IPS-20b (cell line): ENCODE results near the gene KRTAP4-8.
"Not testable (repeated sequence)": the region's sequence is repeated elsewhere in the genome, so short reads cannot be mapped to it uniquely, and the experiment has no call there.

Experiments
- H3K27ac ChIP-seq: one replicate; pipeline ENCODE4 v1.5.1; 2013; ENCODE audit warnings: low read length
- H3K27me3 ChIP-seq: 2 replicates; pipeline ENCODE4 v1.6.1; 2013; ENCODE audit warnings: mild to moderate bottlenecking, low read length, inconsistent platforms; ENCODE audit not compliant: insufficient read depth
- H3K36me3 ChIP-seq: 2 replicates; pipeline ENCODE4 v1.6.1; 2013; ENCODE audit warnings: low read depth, mild to moderate bottlenecking, inconsistent platforms, low read length, moderate library complexity; ENCODE audit not compliant: insufficient read depth
- H3K4me1 ChIP-seq: 2 replicates; pipeline ENCODE4 v1.6.1; 2013; ENCODE audit warnings: mild to moderate bottlenecking, control low read depth, inconsistent platforms, low read length, moderate library complexity; ENCODE audit not compliant: insufficient read depth
- H3K4me3 ChIP-seq: 2 replicates; pipeline ENCODE4 v1.5.1; 2013; ENCODE audit warnings: mild to moderate bottlenecking, low read length, inconsistent platforms
- H3K9ac ChIP-seq: 2 replicates; pipeline ENCODE4 v1.6.1; 2013; ENCODE audit warnings: low read depth, mild to moderate bottlenecking, inconsistent platforms, low read length, moderate library complexity
- H3K9me3 ChIP-seq: 2 replicates; pipeline ENCODE4 v1.6.1; 2013; ENCODE audit warnings: mild to moderate bottlenecking, low read depth, low read length, inconsistent platforms; ENCODE audit not compliant: insufficient read depth

KRTAP4-8 gene

DNA sequence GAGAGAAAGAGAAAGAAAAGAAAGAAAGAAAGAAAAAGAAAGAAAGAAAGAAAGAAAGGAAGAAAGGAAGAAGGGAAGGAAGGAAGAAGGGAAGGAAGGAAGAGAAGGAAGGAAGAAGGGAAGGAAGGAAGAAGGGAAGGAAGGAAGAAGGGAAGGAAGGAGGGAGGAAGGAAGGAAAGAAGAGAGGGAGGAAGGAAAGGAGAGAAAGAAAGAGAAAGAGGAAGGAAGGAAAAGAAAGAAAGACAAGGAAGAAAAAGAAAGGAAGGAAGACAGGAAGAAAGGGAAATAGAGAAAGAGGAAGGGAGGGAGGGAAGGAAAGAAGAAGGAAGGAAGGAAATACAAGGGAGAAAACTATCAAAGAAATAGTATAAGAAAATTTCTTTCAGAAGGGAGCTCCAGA, 21.2 kb downstream of the KRTAP4-8 start:
- Histone ChIP-seq H3K4me3 (no peak overlapping the region), H3K9ac (no peak overlapping the region), H3K36me3 (no peaks in the 10 kb centered on the region), H3K27me3 (no peaks in the 10 kb centered on the region), H3K27ac (no peak overlapping the region), H3K9me3 (no peaks in the 10 kb centered on the region), H3K4me1 (no peaks in the 10 kb centered on the region)

DNA sequence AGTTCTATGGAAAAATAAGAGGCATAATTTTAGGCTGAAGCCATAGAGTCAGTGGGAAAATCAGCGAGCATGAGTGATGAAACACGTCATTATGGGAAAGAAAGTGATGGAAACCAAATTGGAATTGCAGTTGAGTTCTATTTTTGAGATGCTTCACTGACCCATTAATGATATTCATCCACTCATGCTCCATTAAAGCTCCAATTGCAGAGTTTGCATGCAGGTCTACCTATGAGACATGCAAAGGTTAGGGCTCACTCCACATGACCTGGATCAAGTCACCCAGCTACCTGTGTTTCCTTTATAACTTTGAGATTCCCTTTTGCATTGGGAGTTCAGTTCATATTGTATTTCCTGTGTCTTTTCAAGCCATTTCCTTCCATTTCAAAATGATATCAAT, 24.3 kb downstream of the KRTAP4-8 start:
- no peaks in the 10 kb centered on the region for H3K27me3 ChIP-seq
- H3K36me3 ChIP-seq = no peaks in the 10 kb centered on the region
- H3K4me3 ChIP-seq = no peak overlapping the region
- no peak overlapping the region for H3K27ac ChIP-seq
- no peak overlapping the region for H3K9ac ChIP-seq
- H3K9me3 ChIP-seq = no peaks in the 10 kb centered on the region
- H3K4me1 ChIP-seq = no peaks in the 10 kb centered on the region

DNA sequence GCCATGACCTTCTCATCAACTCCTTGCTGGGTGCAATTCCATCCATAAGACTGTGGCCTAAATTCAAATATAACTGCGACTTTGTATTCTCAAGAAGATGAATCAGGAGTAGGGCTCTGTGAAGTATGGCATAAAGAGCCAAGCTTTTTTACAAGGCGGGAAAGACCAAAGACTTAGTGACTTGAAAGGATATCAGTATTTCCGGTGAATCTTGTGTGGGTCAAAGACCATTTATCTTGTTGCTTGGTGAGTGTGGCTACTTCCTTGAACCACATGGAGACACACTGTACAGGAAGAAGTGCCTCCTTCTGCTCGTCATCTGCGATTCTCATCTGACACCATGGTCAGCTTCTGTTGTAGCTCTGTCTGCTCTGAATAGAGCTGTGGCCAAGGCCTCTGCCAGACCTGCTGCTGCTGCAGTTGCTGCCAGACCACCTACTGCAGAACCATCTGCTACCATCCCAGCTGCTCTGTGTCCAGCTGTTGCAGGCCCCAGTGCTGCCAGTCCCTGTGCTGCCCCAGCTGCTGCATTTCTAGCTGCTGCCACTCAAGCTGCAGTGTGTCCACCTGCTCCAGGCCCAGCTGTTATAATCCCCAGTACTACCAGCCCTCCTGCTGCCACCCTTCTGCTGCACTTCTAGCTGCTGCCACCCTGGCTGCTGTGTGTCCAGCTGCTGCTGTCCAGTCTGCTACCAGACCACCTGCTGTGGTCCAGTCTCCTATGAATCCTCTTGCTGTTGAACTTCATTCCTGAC, 26.2 kb downstream of the KRTAP4-8 start:
- H3K27me3 ChIP-seq = no peaks in the 10 kb centered on the region
- H3K4me1 ChIP-seq = no peaks in the 10 kb centered on the region
- H3K9me3 ChIP-seq = no peaks in the 10 kb centered on the region
- no peak overlapping the region for H3K9ac ChIP-seq
- H3K4me3 ChIP-seq = no peak overlapping the region
- no peak overlapping the region for H3K27ac ChIP-seq
- H3K36me3 ChIP-seq = no peaks in the 10 kb centered on the region

DNA sequence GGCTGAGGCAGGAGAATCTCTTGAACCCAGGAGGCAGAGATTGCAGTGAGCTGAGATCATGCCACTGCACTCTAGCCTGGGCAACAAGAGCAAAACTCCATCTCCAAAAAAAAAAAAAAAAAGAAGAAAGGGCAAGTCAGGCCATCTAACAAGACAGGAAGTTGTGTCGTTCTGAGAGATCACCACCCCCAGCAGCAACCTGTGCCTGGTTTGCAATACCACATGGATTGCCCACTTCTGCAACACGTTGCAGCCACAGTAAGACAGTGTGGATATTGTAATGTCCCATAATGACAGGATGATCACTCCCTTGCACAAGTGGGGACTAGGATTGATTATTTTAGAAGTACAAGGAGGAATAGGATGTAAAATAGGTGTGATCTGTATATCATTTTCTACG, 28.9 kb downstream of the KRTAP4-8 start:
- H3K9me3 ChIP-seq = no peaks in the 10 kb centered on the region
- H3K27me3 ChIP-seq = no peaks in the 10 kb centered on the region
- H3K4me1 ChIP-seq = no peaks in the 10 kb centered on the region
- no peak overlapping the region for H3K27ac ChIP-seq
- no peak overlapping the region for H3K4me3 ChIP-seq
- H3K36me3 ChIP-seq = no peaks in the 10 kb centered on the region
- H3K9ac ChIP-seq = no peak overlapping the region

DNA sequence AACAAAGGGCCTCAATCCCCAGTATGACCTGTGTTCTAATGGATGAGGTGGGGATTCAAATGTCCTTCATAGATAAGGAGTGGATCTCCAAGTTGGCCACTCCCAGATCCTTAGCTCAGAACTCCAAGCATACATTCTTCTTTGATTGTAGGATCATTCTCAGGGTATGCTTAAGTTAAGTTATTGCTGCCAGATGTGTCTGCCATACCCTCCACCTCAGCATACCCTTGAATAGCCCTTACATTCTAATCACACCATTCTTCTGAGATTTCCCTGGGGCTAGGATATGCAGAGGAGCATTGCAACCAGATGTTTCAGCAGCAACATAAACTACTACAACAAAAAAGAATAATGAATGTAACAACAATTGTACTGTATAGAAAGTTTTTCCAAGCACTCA, 30.7 kb downstream of the KRTAP4-8 start:
- no peaks in the 10 kb centered on the region for H3K4me1 ChIP-seq
- no peak overlapping the region for H3K9ac ChIP-seq
- H3K27me3 ChIP-seq = no peaks in the 10 kb centered on the region
- H3K36me3 ChIP-seq = no peaks in the 10 kb centered on the region
- no peak overlapping the region for H3K27ac ChIP-seq
- H3K4me3 ChIP-seq = no peak overlapping the region
- no peaks in the 10 kb centered on the region for H3K9me3 ChIP-seq

DNA sequence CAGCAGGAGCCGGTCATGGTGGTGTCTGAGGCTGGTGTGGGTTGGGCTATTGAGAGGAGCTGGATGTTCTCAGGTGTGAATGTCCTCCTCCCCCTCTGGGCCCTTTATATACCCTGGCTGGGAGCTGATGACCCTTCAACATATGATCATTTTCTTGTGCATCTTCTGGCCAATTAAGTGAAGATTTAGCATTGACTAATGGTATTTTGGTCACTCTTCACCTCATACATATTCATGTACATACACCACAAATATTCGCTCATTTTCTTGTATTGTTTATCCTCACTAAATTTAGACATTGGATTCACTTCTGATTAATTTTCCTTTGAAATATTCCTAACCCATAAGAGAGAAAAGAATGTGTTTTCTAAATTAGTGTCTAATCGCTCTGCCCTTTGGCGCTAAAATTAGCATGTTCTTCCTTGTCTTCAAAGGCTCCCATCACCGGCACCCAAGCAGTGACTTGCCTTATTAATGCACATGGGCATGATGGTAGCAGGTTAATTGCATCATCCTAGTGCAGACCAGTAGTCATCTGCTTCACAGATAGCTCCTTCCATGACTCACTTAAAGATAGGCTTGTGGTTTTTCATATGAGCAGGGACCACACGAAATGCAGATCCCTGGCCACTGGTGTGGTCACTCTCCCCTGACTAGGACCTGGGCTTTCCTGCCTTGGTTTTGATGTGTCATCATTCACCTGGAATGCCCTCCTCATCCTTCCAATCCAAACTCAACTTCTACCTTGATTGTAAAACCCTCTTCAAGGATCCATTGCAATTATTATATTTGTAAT, 31.9 kb downstream of the KRTAP4-8 start, which contains the start of gene KRTAP2-4:
Gene KRTAP2-4, minus strand, starts transcription at position 51 of the 796 bp plus-strand sequence. Its CDS starts 34 bp downstream, at position 17.
- no peak within 1 kb of the TSS for H3K27ac ChIP-seq
- no peaks in the 10 kb centered on the region for H3K9me3 ChIP-seq
- H3K27me3 ChIP-seq = no peaks in the 10 kb centered on the region
- H3K4me3 ChIP-seq = no peak within 1 kb of the TSS
- no peak within 1 kb of the TSS for H3K9ac ChIP-seq
- no peaks in the 10 kb centered on the region for H3K4me1 ChIP-seq
- H3K36me3 ChIP-seq = no peaks in the 10 kb centered on the region

DNA sequence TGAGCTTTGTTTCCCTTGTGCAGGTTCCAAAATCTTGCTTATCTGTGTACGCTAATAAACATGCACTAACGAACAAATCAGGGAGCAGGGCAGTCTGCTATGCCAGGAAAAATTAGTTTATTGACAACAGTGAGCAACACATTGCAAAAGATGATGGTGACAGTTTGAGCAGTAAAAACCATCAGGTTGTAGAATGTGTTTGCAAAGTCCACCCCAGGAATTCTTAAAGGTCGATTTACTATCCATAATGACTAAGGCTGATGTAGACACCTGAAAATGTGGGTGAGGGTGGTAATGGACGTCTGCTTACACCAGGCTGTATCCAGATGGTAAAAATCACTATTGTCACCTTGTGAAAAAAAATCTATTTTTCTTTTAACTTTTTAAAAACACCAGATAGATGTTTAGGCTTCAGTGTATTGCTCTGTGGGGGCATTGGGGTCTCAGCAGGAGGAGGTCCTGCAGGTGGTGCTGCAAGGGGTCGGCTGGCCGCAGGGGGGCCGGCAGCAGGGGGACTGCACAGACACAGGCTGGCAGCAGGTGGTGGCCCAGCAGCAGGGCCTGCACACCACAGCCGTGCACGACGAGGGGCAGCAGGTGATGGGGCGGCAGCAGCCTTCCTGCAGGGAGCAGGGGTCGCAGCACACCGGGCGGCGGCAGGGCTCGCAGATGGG, 32.8 kb downstream of the KRTAP4-8 start:
- H3K9ac ChIP-seq, H3K4me3 ChIP-seq, H3K27ac ChIP-seq, H3K4me1 ChIP-seq, H3K36me3 ChIP-seq, H3K27me3 ChIP-seq, H3K9me3 ChIP-seq: not testable (repeated sequence)

DNA sequence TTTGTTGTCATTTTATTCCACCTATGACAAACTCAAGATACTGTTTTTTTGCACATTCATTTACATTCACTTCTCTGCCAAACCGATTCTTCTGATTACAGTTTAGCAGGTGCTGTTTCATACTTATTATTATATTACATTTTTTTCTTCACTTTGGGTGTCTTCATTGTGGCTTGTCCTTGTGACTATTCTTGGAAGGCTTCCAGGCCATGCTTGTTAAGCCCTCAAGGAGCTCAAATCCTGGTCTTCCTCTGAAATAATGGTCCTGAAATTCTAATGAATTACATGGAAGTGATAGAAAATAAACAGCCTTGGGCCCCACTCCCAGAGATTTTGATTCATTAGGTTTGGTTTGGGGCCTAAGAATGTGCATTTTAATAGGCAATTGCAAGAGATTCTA, 33.6 kb downstream of the KRTAP4-8 start:
- H3K36me3 ChIP-seq = no peaks in the 10 kb centered on the region
- no peak overlapping the region for H3K27ac ChIP-seq
- no peak overlapping the region for H3K9ac ChIP-seq
- no peak overlapping the region for H3K4me3 ChIP-seq
- H3K27me3 ChIP-seq = no peaks in the 10 kb centered on the region
- no peaks in the 10 kb centered on the region for H3K4me1 ChIP-seq
- H3K9me3 ChIP-seq = no peaks in the 10 kb centered on the region

DNA sequence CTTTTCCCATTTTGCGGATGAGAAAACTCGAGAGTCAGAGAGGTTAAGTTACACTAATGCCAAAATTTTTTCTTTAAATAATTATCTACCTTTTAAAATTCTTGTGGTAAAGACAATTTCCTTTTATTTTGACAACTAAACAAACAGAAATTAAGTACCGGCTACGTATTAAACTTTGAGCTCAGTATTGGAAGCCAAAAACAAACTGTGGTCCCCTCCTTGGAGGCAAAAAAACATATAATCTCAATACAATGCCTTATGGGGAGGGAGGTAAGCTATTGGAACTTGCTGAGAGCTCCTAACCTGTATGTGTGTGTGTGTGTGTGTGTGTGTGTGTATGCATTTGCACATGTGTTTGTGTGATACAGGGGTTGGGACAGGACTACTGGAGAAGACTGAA, 34.5 kb downstream of the KRTAP4-8 start:
- H3K27me3 ChIP-seq = no peaks in the 10 kb centered on the region
- H3K9me3 ChIP-seq = no peaks in the 10 kb centered on the region
- H3K27ac ChIP-seq = no peak overlapping the region
- H3K4me3 ChIP-seq = no peak overlapping the region
- no peaks in the 10 kb centered on the region for H3K4me1 ChIP-seq
- no peaks in the 10 kb centered on the region for H3K36me3 ChIP-seq
- H3K9ac ChIP-seq = no peak overlapping the region

- no peak overlapping the region for H3K27ac ChIP-seq
- H3K27me3 ChIP-seq = no peaks in the 10 kb centered on the region
- H3K9me3 ChIP-seq = no peaks in the 10 kb centered on the region
- no peak overlapping the region for H3K9ac ChIP-seq
- no peaks in the 10 kb centered on the region for H3K4me1 ChIP-seq
- no peak overlapping the region for H3K4me3 ChIP-seq
- no peaks in the 10 kb centered on the region for H3K36me3 ChIP-seq
Observed at GRCh38 chr17:41061964-41062363, 36.0 kb downstream of the KRTAP4-8 start.

- Histone ChIP-seq H3K36me3 (no peaks in the 10 kb centered on the region), H3K9ac (no peak within 1 kb of the TSS), H3K4me1 (no peaks in the 10 kb centered on the region), H3K4me3 (no peak within 1 kb of the TSS), H3K27ac (no peak within 1 kb of the TSS), H3K9me3 (no peaks in the 10 kb centered on the region), H3K27me3 (no peaks in the 10 kb centered on the region)
Observed at GRCh38 chr17:41060052-41060604, 37.8 kb downstream of the KRTAP4-8 start, which contains the start of gene KRTAP2-3. Gene KRTAP2-3 (minus strand): TSS chr17:41060114. CDS start chr17:41060050, 64 bp downstream.
